K562 (cell line): ENCODE results near the gene ULBP2.

ENCODE experiments used
- KLF10 ChIP-seq: fragments of 250-450 bp; sonication (Bioruptor Pico); IDR thresholded peaks from 2 replicates; pipeline ENCODE4 v1.6.1; 2021; ENCODE audit warnings: matching md5 sums
- MAFK ChIP-seq: IDR thresholded peaks from 2 replicates; pipeline ENCODE4 v1.6.1; 2011; ENCODE audit warnings: low read length, improper control_type of control experiment
- POLR2A ChIP-seq: fragments of 450-650 bp; conservative IDR thresholded peaks from 2 replicates; pipeline ENCODE4 v1.6.1; 2016
- RBM34 ChIP-seq: fragments of 200-400 bp; formaldehyde crosslinking; IDR thresholded peaks from 2 replicates; pipeline ENCODE4 v1.6.1; 2018; ENCODE audit warnings: low read length, borderline replicate concordance; ENCODE audit not compliant: insufficient read depth
- RFX1 ChIP-seq: fragments of 450-650 bp; IDR thresholded peaks from 2 replicates; pipeline ENCODE4 v1.6.1; 2016; ENCODE audit warnings: mild to moderate bottlenecking, moderate library complexity
- SP1 ChIP-seq: sonication (generic); formaldehyde crosslinking; IDR thresholded peaks from 2 replicates; pipeline ENCODE4 v1.8.1; 2022; ENCODE audit warnings: mild to moderate bottlenecking, missing genetic modification reagents
- TARDBP ChIP-seq: fragments of 450-650 bp; IDR thresholded peaks from 2 replicates; pipeline ENCODE4 v1.6.1; 2016
- ZFP36 ChIP-seq: fragments of 150-350 bp; IDR thresholded peaks from 2 replicates; pipeline ENCODE4 v1.6.1; 2018; ENCODE audit warnings: low read length, low read depth; ENCODE audit not compliant: partially characterized antibody
- ZNF133 ChIP-seq: fragments of 250-450 bp; sonication (Bioruptor Pico); IDR thresholded peaks from 2 replicates; pipeline ENCODE4 v1.4.0; 2020; ENCODE audit warnings: mild to moderate bottlenecking
- ZNF699 ChIP-seq: fragments of 250-450 bp; sonication (Bioruptor Pico); IDR thresholded peaks from 2 replicates; pipeline ENCODE4 v1.8.0; 2021; ENCODE audit warnings: mild to moderate bottlenecking, moderate library complexity; ENCODE audit not compliant: insufficient replicate concordance
- TF ChIP-seq, protein P1 (sequence below), 3 experiments: IDR thresholded peaks in 2 of 3; conservative IDR thresholded peaks in 1 of 3; 2 replicates each; pipeline ENCODE4 v1.5.1; 2011 to 2012; ENCODE audit warnings: low read length in 3 of 3, mild to moderate bottlenecking in 3 of 3, control low read depth in 2 of 3, improper control_type of control experiment in 1 of 3, inconsistent platforms in 1 of 3, low read depth in 1 of 3, mixed read lengths in 1 of 3, moderate library complexity in 1 of 3; ENCODE audit not compliant: insufficient read depth in 2 of 3
- TF ChIP-seq, protein P2 (sequence below): fragments of 250-450 bp; sonication (Bioruptor Pico); IDR thresholded peaks from 2 replicates; pipeline ENCODE4 v1.8.0; 2021; ENCODE audit warnings: moderate library complexity, mild to moderate bottlenecking, inconsistent platforms
- TF ChIP-seq, protein P3 (sequence below): sonication (generic); formaldehyde crosslinking; IDR thresholded peaks from 2 replicates; pipeline ENCODE4 v1.4.0; 2020; ENCODE audit warnings: mild to moderate bottlenecking, missing genetic modification reagents

DNA sequence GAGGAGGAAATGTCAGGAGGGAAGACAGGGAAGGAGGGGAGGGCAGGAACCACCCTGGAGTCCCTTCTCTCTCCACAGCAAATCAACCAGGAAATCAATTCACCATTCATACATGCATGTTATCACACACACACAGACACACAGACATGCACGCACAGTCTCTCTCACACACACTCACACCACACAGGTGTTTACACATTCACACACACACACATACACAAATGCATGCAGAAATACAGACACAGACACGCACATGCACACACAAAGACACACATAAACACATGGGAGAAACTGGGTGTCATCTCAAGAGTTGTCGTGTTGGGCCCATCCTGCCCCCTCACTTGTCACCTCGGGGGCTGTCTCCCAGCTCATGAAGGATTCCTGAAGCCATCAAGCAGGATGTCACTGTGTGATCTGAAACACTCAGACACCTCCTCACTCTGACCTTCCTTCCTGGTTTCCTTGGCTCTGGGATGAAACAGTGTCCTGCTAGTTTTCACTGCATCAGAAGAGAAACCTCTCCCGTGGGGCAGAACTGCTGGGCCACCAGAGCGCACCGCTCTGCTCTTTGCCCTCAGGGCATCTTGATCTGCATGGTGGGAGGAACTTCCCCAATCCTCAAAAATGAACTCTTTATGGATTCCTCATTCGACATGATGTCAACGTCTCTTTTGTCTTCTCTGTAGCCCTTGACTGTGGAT is 28.1 kb upstream of the ULBP2 start:
- TF ChIP-seq KLF10 (CRISPR knock-in tag) = no peak
- TF ChIP-seq, protein P1, sequence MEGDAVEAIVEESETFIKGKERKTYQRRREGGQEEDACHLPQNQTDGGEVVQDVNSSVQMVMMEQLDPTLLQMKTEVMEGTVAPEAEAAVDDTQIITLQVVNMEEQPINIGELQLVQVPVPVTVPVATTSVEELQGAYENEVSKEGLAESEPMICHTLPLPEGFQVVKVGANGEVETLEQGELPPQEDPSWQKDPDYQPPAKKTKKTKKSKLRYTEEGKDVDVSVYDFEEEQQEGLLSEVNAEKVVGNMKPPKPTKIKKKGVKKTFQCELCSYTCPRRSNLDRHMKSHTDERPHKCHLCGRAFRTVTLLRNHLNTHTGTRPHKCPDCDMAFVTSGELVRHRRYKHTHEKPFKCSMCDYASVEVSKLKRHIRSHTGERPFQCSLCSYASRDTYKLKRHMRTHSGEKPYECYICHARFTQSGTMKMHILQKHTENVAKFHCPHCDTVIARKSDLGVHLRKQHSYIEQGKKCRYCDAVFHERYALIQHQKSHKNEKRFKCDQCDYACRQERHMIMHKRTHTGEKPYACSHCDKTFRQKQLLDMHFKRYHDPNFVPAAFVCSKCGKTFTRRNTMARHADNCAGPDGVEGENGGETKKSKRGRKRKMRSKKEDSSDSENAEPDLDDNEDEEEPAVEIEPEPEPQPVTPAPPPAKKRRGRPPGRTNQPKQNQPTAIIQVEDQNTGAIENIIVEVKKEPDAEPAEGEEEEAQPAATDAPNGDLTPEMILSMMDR (IDR thresholded peaks at IDR 0.05 in 2 of 3, conservative IDR thresholded peaks at IDR 0.05 in 1 of 3; ENCODE audit: insufficient read depth in 2 of 3, low read depth in 1 of 3, low read length in 3 of 3) = no peak
- no peak for TF ChIP-seq SP1
- TF ChIP-seq RFX1 = no peak
- TF ChIP-seq RBM34 = no peak
- no peak for TF ChIP-seq POLR2A
- no peak for TF ChIP-seq ZNF699 (CRISPR knock-in tag)
- no peak for TF ChIP-seq TARDBP
- TF ChIP-seq, protein P2, sequence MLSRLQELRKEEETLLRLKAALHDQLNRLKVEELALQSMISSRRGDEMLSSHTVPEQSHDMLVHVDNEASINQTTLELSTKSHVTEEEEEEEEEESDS (CRISPR knock-in tag) = no peak
- TF ChIP-seq MAFK = no peak
- TF ChIP-seq, protein P3, sequence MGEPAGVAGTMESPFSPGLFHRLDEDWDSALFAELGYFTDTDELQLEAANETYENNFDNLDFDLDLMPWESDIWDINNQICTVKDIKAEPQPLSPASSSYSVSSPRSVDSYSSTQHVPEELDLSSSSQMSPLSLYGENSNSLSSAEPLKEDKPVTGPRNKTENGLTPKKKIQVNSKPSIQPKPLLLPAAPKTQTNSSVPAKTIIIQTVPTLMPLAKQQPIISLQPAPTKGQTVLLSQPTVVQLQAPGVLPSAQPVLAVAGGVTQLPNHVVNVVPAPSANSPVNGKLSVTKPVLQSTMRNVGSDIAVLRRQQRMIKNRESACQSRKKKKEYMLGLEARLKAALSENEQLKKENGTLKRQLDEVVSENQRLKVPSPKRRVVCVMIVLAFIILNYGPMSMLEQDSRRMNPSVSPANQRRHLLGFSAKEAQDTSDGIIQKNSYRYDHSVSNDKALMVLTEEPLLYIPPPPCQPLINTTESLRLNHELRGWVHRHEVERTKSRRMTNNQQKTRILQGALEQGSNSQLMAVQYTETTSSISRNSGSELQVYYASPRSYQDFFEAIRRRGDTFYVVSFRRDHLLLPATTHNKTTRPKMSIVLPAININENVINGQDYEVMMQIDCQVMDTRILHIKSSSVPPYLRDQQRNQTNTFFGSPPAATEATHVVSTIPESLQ (CRISPR knock-in tag) = no peak
- no peak for TF ChIP-seq ZFP36
- TF ChIP-seq ZNF133 = no peak
